NK-92 (cell line): ENCODE measurements around the gene CIAO2B.
"Not testable (repeated sequence)": the region's sequence is repeated elsewhere in the genome, so short reads cannot be mapped to it uniquely, and the experiment has no call there.

Source experiments
- DNase-seq: peaks from one replicate; lab custom pipeline; 2025; ENCODE audit not compliant: unreplicated experiment; lab: John Stamatoyannopoulos, UW

CIAO2B gene

DNA sequence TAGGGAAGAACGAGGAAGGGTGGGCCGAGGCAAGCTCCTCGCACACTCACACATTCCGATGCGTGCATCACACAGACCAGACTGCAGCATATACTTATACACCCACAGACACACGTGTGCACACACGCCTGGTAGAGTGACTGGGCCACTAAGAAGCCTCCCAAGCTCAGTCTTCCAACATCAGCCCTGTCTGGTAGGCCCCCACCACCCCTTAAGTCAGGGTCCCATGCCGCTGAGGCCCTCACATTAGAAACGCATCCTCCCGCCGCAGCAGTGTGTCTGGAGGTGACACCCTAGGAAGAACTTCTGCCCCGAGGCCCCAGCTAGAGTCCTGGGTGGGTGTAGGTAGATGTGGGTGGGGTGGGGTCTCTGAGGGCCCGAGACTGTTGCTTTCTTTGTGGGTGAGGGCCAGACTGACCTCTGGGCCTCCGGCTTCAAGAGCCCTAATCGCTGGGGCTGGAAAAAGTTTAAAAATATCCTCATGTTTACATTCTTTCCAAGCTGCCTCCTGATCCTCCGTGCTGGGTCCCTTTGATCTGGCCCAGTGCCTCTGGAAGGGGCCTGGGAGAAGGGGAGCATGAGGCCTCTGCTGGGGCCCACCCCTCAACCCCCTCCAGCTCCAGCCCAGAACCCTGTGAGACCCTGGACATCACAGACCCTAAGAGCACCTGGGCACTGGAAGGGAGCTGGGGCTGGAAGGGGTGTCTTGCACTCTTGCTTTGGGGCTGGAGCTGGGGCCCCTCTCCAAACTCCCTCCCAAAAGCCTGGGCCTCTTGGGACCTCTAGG lies 29.2 kb downstream of the CIAO2B start:
- DNase-seq: no peak

DNA sequence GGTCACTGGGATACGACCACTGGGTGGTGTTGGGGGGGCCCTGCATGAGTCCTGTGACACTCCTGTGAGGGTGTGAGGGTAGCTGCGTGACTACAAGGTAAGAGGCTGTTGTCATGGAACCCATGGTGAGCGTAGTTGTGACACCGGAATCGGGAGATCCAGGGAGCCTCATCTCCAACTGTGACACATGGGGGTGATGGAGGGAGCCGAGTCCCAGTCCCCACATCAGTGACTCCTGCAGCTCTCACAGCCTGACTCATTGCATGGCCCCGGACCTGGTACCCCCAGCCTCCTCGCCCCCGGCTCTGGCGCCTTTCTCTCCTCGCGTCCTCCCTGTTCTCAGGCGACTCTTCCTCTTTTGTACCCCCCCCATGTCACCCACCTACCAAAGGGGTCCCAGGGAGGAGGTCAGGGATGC lies 29.8 kb downstream of the CIAO2B start:
- DNase-seq: no peak

DNA sequence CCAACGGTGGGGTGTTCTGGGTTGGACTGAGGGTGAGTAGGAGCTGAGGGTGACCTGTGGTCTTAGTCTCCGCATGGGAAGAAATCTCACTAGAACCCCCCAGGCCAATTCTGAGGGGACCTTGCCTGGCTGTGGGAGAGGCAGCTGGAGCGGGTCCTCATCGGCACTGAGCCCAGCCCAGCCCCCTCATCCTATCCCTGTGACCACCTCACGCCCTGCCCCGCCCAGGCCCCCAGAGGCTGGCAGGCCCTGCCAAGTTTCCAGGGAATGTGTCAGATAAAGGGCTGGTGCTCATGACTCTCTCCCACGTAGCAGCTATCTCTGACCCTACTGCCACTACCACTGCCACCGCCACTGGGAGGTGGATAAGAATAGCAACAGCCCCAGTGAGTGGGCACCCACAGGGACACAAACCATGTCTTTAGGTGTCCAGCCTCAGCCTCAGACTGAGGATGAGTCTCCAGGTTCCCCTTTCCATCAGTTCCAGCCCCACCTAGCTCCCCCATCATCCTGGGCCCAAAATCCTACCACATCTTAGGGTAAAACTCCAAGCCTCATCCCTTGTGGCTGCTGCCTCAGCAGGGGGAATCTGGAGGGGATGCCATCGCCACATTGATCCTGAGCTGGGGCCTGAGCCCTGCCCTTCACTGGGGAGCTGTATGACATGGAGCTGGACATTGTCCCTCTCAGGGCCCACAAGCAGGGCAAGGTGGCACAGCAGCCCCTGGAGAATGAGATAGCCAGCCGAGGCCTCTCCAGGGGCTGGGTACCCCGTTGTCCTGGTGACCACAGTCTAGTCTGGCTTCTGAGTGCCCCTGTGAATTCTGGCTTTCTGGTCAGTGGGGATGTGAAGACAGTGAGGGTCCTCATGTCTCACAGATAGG lies 30.4 kb downstream of the CIAO2B start:
- DNase-seq: no peak

DNA sequence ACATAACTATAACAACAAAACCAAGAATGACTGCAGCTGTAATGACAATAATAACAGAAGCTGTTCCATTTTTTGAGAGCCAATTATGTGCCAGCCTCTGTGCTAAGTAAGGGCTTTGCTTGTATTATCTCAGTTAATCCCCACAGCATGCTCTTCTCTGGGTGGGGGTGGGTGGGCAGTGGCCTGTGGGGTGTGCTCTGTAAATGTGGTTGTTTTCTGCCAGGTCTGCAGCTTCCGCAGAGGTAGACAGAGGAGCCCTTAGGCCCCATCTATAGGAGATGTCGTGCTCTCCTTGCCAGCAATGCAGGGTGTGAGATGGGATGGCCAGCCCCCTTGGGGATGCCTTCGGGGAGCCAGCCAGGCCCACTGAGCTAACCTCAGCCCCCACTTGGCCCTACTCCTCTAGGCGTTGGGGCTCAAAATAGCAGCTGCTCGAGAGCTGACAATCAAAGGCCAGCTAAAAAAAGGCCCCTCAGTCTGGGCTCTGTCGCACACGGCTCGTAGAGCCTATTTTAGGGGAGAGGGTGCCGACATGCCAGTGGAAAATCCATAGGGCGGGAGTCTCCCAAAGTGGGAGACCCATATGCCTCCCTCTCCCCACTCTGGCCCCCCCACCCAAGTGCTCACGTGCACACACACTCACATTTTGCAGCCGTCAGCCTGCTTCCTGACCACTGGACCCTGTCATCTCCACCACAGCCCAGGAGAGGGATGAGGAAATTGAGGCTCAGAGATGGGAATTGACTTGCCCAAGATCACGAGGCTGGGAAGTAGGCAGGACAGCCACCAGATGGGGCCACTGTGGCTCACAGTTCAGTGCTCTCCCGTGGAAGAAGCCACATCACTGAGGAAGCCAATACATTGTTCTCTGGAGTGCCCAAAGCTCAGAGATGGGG lies 31.3 kb downstream of the CIAO2B start:
- no peak for DNase-seq

DNA sequence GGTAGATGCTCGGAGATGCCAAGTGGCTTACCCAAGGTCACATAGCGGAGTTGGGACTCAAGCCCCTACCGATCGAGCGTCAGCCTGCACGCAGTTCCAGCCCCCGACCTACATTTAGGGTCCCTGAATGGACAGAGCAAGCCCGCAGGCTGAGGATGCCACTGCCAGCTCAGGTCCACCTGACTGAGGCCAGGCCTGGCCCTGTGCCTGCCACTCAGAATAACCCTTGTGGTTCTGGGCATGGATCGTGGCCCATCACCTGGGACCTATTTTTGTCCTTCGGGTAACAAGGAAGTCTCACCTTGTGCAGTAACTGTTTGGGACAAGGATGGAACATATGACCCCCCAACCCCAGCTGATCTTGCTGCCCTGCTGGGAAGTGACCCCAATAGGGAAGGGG lies 32.6 kb downstream of the CIAO2B start:
- DNase-seq: no peak

DNA sequence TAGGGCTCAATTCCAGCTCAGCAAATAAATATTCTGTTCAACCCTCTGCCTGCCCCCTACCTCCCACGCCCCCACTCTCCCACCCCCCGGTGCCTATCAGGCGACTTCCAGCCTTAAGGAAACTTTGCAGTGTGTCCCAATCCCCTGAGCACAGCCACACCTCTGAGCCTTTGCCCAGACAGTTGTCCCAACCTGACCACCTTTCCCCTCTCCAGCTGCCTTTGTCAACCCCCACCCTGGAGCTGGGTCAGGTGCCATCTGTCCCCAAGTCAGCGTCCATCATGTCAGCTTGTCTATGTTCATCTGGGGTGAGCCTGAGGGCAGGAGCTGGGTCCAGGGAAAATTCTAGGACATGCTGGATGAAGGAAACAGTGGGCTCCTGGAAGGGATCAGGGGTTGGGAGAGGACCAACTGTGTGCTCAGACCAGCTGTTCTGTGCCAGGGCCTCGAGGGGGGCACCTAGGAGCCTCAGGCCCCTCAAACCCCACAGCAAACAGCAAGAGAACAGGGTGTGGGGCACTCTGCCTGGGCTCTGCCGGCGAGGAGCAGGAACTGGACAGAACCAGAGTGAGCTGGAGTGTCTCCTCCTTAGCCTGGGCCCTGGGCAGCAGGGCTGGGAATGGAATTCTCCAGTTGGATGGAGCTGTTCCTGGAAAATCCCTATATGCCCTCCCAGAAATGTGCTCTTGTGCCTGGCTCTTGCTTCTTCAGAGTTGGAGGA lies 33.3 kb downstream of the CIAO2B start:
- no peak for DNase-seq

DNA sequence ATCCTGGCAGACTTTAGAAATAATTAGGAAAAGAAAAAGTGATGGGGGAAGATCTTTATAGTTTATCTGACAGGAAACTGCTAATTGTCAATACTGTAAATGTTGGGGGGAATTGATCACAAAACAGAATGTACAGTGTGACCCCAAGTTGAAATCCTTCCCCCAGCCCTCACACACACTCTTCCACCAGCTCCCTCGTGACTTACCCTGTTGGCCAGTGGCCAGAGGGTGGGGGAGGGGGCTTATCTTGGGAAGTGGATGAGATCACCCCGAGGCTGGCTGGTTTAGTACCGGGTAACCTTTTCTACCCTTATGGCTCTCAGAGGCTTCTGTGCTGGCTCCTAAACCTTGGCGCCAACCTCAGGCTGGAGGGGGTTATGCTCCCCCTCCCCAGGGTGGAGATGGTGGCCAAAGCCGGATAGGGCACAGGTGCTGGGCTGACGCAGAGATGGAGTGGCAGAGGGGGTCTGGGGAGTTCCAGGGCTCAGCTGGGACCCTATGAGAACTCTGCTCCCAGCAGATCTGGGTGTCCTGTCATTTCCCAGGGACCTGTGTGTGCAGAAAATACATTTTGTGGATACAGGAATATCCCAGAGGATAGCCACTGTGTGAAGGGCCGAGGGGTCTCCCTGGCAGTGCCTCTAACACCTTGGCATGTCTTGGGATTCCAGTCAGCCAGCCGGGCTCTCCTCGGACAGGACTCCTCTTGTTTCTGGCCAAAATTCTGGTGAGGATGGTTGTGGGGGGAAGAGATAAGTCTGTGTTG lies 34.1 kb downstream of the CIAO2B start:
- no peak for DNase-seq

DNA sequence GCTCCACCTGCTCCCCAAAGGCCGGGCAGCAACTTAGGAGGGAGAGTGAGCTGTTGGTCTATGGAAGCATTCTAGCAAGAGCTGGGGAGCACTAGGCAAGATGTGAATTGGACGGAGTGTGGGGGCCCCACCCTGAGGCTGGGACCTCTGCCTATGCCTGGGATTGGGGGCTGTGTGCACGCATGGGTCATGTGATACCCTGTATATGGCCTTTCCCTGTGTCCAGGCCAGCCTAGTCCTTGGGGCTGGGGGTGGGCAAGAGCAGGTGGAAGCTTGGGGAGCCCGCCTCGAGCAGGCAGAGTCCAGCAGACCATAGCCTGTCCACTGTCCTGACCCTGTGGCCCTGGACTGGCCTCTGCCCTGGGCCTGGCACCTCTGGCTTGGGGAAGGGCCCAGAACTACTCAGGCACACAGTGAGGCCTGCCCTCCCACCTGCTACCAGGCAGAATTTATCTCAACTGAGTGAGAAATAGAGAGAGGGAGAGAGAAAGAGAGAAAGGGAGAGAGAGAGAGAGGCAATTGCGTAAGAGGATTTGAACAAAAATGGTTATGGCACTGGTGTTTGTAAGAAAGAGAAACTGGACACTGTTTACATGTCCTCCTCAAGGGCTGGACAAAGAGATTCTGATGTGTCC lies 34.8 kb downstream of the CIAO2B start:
- DNase-seq: no peak

DNA sequence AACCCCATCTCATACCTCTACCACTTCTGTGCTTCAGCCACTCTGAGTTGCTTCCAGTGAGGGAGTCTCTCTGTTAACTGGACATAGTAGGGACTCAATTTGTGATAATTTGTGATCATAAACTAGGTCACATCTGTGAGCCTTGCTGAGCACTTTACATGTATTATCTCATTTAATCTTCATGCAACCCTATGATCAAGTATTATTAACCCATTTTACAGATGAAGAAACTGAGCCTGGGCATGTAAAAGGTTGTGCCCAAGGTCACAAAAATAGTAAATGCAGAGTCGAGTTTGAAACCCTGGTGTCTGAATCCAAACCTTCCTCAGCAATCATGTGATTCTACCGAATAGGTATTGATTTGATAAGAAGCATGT lies 35.3 kb downstream of the CIAO2B start:
- no peak for DNase-seq

DNA sequence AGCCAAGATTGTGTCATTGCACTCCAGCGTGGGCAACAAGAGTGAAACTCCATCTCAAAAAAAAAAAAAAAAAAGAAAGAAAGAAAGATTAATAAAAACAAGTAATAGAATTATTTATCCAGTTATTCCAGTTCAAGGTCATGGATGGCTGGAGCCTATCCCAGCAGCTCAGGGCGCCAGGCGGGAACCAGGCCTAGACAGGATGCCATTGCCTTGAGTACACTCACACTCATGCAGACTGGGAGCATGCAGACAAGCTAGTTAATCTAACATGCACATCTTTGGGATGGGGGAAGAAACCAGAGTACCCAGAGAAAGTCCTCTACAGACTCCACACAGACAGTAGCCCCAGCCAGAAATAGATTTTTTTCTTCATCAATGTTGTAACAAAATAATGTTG lies 36.0 kb downstream of the CIAO2B start:
- DNase-seq: no peak

DNA sequence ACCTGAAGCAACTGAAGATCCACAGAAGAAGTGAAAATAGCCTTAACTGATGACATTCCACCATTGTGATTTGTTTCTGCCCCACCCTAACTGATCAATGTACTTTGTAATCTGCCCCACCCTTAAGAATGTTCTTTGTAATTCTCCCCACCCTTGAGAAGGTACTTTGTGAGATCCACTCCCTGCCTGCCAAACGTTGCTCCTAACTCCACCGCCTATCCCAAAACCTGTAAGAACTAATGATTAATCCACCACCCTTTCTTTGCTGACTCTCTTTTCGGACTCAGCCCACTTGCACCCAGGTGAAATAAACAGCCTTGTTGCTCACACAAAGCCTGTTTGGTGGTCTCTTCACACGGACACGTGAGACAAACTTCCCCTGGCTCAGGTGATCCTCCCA lies 37.5 kb downstream of the CIAO2B start:
- DNase-seq: not testable (repeated sequence)

DNA sequence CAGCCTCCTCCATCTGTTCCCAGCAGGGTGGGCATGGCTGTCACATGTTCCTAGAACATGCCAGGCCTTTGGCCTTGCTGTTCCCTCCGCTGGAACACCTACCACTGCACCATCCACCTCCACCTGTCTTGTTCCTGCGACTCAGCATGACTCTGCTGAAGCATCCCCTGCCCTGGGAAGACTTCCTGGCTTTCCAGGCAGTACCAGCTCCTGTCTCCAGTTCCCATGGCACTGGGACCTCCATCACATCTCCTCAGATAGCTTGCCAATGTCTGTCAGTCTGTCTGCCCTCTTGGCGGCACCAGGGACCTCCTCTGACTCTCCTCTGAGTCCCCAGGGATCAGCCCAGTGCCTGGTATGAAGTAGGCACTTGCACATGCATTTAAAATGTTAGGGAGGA lies 38.2 kb downstream of the CIAO2B start:
- no peak for DNase-seq

DNA sequence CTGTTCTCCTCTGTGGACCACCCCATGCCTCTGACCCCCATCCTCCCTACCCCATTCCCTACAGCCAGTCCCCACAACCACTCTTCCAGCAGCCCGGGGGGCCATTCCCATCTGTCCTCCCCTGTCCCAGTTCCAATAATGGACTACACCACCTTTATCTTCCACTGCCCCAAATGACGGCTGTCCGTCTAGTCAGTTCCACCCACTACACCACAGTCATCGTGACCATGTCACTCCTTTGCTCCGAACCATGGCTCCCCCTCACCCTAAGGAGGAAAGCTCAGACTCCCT lies 38.6 kb downstream of the CIAO2B start:
- DNase-seq: no peak

DNA sequence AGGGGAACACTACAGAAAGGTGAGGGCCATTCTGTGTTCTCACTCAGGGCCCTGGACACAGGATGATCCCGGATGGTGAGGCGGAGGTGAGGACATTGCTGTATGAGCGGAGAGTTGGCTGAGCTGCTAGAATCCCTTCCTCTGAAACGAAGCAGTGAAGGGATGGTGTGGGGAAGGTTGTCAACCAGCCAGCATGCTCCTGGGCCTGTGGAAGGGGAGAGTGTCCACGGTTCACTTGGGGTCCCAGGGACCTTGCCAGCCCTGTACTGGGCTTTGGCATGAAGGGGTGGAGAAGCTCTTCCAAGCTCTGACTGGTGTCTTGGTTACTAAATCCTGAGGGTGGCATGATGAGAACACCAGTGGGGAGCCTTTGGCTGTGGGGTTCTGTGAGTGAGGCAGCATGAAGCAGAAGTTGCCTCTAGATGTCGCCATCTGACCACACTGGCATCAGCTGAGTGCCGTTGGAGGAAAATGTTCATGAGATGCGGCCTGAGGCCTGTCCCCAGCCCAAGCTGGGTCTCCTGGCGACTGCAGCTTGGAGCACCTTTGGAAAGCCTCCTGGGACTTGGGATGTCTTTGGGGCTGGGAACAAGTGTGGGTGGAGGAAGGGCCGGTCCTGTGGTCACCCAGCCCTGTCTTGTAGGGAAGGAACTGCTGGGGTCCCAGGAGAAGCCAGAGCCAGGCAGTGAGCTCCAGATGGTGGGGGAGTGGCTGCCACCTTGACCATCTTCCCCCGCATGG lies 39.1 kb downstream of the CIAO2B start:
- DNase-seq: no peak

DNA sequence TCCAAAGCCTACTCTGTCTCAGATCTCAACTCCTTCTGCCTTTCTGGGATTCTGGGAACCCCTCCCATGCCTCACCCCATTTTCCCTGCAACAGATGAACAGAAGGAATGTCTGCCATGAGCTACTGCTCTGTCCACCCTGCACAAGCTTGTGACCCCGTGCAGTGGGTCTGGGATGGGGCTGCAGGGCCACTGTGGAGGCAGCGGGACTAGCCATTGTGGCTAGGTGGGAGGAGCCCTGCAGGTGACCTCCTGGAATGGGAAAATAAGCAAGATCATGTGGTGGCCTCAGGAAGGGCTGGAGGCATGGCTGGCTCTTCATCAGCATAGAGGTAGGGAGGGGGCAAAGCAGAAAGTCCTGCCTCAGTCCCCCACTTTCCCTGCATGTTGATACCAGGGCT lies 40.1 kb downstream of the CIAO2B start:
- DNase-seq: no peak

DNA sequence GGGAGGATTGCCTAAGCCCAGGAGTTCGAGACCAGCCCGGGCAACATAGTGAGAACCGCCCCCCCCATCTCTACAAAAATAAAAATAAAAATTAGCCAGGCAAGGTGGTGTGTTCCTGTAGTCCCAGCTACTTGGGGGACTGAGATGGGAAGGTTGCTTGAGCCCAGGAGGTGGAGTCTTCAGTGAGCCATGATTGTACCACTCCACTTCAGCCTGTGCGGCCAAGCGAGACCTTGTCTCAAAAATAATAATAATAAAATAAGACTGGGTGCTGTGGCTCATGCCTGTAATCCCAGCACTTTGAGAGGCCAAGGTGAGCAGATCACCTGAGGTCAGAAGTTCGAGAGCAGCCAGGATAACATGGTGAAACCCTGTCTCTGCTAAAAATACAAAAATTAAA lies 42.4 kb downstream of the CIAO2B start:
- DNase-seq: no peak

DNA sequence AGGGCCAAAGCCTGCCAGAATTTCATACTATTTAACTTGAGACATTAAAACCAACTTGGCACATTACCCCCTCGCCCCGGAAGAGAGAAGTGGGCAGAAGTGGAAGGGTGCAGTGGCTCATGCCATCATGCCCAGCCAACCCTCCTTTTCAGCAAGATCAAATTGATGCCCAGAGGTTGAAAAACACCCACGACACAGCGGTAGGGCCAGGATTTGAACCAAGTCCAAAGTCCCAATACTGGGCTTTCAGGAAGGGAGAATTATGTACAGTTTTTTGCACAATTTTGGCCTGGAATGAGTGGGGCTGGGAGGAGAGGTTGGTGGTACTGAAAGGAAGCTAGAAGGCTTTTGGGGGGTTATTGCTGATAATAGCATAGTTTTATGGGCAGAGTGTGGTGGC lies 42.8 kb downstream of the CIAO2B start:
- no peak for DNase-seq

DNA sequence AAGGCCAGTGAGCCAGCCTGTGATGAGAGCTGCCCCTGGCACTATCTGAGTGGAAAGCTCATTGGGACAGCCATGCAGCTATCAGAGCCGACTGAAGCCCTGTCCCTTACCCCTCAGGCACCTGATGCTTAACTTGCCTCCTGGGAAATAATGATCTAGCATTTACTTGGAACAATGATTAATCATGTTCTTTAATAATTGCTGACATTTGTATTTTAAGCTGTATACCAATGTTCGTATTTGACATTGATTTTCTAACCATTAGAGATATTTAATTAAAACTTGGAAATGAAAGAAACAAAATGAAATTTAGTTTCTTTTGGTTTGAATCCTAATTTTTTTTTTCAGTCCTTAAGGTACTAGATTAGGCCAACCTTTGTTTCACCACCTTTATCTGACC lies 43.4 kb downstream of the CIAO2B start:
- no peak for DNase-seq

DNA sequence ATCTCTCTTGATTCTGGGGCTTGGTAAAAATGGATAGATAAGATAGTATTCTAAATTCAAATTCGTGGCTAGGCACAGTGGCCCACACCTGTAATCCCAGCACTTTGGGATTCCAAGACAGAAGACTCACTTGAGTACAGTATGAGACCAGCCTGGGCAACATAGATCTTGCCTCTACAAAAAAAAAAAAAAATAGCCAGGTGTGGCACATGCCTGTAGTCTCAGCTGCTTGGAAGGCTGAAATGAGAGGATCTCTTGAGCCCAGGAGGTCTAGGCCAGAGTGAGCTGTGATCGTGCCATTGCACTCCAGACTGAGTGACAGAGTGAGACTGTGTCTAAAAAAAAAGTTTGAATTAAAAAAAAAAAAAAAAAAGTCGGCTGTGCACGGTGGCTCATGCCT lies 44.6 kb downstream of the CIAO2B start:
- no peak for DNase-seq
